GM21381 (cell line): ENCODE measurements around the gene GCLM.
A peak's percentile ranks its signal among the peaks of the same experiment; 100 is the strongest.
"Not testable (repeated sequence)": the region's sequence is repeated elsewhere in the genome, so short reads cannot be mapped to it uniquely, and the experiment has no call there.

Experiments used
- ATAC-seq: cut with Tn5 transposase; IDR thresholded peaks from one replicate; pipeline ENCODE4 v1.9.1; 2021; ENCODE audit warnings: mild to moderate bottlenecking, moderate library complexity; ENCODE audit not compliant: unreplicated experiment

The GCLM gene

GRCh38 chr1:93909146-93910050 lies at the start of gene GCLM:
GCLM (minus strand) TSS chr1:93909430; CDS start chr1:93909163, 267 bp downstream.
- ATAC-seq, result peak; percentile 90

- no peak for ATAC-seq
These were observed 49.5 kb upstream of the GCLM start for GRCh38 chr1:93958726-93959100.

- no peak for ATAC-seq
These were observed 48.9 kb upstream of the GCLM start for GRCh38 chr1:93958032-93958725.

GRCh38 chr1:93955765-93956164 lies 46.5 kb upstream of the GCLM start:
- no peak for ATAC-seq

- ATAC-seq, result not testable (repeated sequence)
These were observed 37.9 kb upstream of the GCLM start for GRCh38 chr1:93947002-93947686.

- no peak for ATAC-seq
These were observed 29.4 kb upstream of the GCLM start for GRCh38 chr1:93938461-93939145.

GRCh38 chr1:93937997-93938396 lies 28.8 kb upstream of the GCLM start:
- ATAC-seq, result no peak

GRCh38 chr1:93925206-93925605 lies 16.0 kb upstream of the GCLM start:
- no peak for ATAC-seq

- no peak for ATAC-seq
These were observed 10.6 kb upstream of the GCLM start for GRCh38 chr1:93919780-93920179.

- ATAC-seq, result no peak
These were observed 8.1 kb upstream of the GCLM start for GRCh38 chr1:93917302-93917701.

GRCh38 chr1:93910880-93911279 lies 1.6 kb upstream of the GCLM start:
- not testable (repeated sequence) for ATAC-seq

GRCh38 chr1:93910305-93910704 lies 1.1 kb upstream of the GCLM start:
- no peak for ATAC-seq

- peak; percentile 36 for ATAC-seq
These were observed 660 bp downstream of the GCLM start for GRCh38 chr1:93908394-93909145.

- ATAC-seq, result no peak
These were observed 1.5 kb downstream of the GCLM start for GRCh38 chr1:93907718-93908117.

GRCh38 chr1:93906480-93906879 lies 2.8 kb downstream of the GCLM start:
- no peak for ATAC-seq

GRCh38 chr1:93905734-93906133 lies 3.5 kb downstream of the GCLM start:
- no peak for ATAC-seq

GRCh38 chr1:93905051-93905450 lies 4.2 kb downstream of the GCLM start:
- no peak for ATAC-seq

- no peak for ATAC-seq
These were observed 5.0 kb downstream of the GCLM start for GRCh38 chr1:93904228-93904627.

GRCh38 chr1:93900723-93901504 lies 8.3 kb downstream of the GCLM start:
- ATAC-seq, result no peak
